BLaER1 (cell line): Measurements from ENCODE around the gene SFMBT1.

Experiments
- H3K27ac ChIP-seq: shearing (Covaris generic); formaldehyde crosslinking; 2 replicates; pipeline ENCODE4 v1.8.1; 2022
- H3K27me3 ChIP-seq: shearing (Covaris generic); formaldehyde crosslinking; 2 replicates; pipeline ENCODE4 v1.8.1; 2022
- H3K36me3 ChIP-seq: shearing (Covaris generic); formaldehyde crosslinking; 2 replicates; pipeline ENCODE4 v1.8.1; 2022
- H3K4me1 ChIP-seq: shearing (Covaris generic); formaldehyde crosslinking; 2 replicates; pipeline ENCODE4 v1.8.1; 2022
- H3K4me2 ChIP-seq: shearing (Covaris generic); formaldehyde crosslinking; 2 replicates; pipeline ENCODE4 v1.8.1; 2022
- H3K4me3 ChIP-seq: shearing (Covaris generic); formaldehyde crosslinking; 2 replicates; pipeline ENCODE4 v1.8.1; 2022
- H3K9ac ChIP-seq: shearing (Covaris generic); formaldehyde crosslinking; 2 replicates; pipeline ENCODE4 v1.8.1; 2022
- H3K9me3 ChIP-seq: shearing (Covaris generic); formaldehyde crosslinking; 2 replicates; pipeline ENCODE4 v1.8.1; 2022
- H4K20me1 ChIP-seq: shearing (Covaris generic); formaldehyde crosslinking; 2 replicates; pipeline ENCODE4 v1.8.1; 2022
- Cebpa-rat ChIP-seq: shearing (Covaris generic); IDR thresholded peaks from 2 replicates; pipeline ENCODE4 v1.8.1; 2022

SFMBT1 gene

GRCh38 chr3:52892625-52893311 lies 153.1 kb downstream of the SFMBT1 start:
- Histone ChIP-seq H3K36me3 (peaks cover 28% of the 10 kb centered on the region), H3K9ac (peak overlapping the region; percentile 12; the same call in 1 of the 2 replicates), H3K27ac (no peak overlapping the region), H3K27me3 (no peaks in the 10 kb centered on the region; the same call in 1 of the 2 replicates), H3K4me3 (no peak overlapping the region), H4K20me1 (peaks cover 81% of the 10 kb centered on the region), H3K4me1 (peaks cover 62% of the 10 kb centered on the region), H3K9me3 (no peaks in the 10 kb centered on the region), H3K4me2 (peak overlapping the region; percentile 40)
- TF ChIP-seq Cebpa-rat, result no peak

GRCh38 chr3:52892290-52892624 lies 153.6 kb downstream of the SFMBT1 start:
- Histone ChIP-seq H3K4me1 (peaks cover 60% of the 10 kb centered on the region), H3K27me3 (no peaks in the 10 kb centered on the region; the same call in 1 of the 2 replicates), H3K36me3 (peaks cover 28% of the 10 kb centered on the region), H3K4me2 (peak overlapping the region; percentile 40; the same call in 1 of the 2 replicates), H3K27ac (no peak overlapping the region), H4K20me1 (peaks cover 86% of the 10 kb centered on the region), H3K9ac (no peak overlapping the region), H3K9me3 (no peaks in the 10 kb centered on the region), H3K4me3 (no peak overlapping the region)
- no peak for TF ChIP-seq Cebpa-rat

DNA sequence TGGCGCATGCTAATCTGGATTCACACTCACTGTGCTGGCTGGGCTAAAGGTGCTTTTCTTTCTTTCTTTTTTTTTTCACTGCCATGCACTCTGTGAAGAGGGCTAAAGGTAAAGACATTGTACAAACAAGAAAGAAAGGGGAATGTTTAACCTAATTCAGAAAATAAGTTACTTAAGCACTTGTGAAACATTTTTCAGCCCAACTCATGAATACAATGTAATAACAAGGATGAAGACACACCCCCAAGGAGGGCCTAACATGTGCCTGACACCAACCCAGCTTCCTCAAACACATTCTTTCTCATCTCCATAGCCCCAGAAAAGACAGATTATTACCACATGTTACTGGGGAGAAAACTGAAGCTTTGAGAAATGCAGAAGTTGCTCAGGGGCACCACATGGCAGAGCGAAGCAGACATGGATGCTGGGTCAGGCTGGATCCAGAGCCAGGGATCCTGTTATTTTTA lies 154.2 kb downstream of the SFMBT1 start:
- Histone ChIP-seq H3K27ac (no peak overlapping the region), H3K27me3 (no peaks in the 10 kb centered on the region; the same call in 1 of the 2 replicates), H3K9ac (no peak overlapping the region), H3K9me3 (no peaks in the 10 kb centered on the region), H3K4me2 (peak overlapping the region; percentile 40; the same call in 1 of the 2 replicates), H4K20me1 (peaks cover 88% of the 10 kb centered on the region), H3K36me3 (peaks cover 31% of the 10 kb centered on the region), H3K4me1 (peaks cover 57% of the 10 kb centered on the region), H3K4me3 (no peak overlapping the region)
- TF ChIP-seq Cebpa-rat, result no peak

- Histone ChIP-seq H4K20me1 (peaks cover 88% of the 10 kb centered on the region), H3K36me3 (peaks cover 36% of the 10 kb centered on the region), H3K4me1 (peaks cover 52% of the 10 kb centered on the region), H3K4me3 (no peak overlapping the region), H3K9ac (no peak overlapping the region), H3K27me3 (no peaks in the 10 kb centered on the region; the same call in 1 of the 2 replicates), H3K4me2 (no peak overlapping the region), H3K9me3 (peaks cover 1% of the 10 kb centered on the region; the same call in 1 of the 2 replicates), H3K27ac (no peak overlapping the region)
- no peak for TF ChIP-seq Cebpa-rat
These were observed 154.7 kb downstream of the SFMBT1 start for GRCh38 chr3:52891164-52891563.

- no peak overlapping the region for H3K9ac ChIP-seq
- no peak overlapping the region for H3K27ac ChIP-seq
- H3K4me2 ChIP-seq, result no peak overlapping the region
- H3K9me3 ChIP-seq, result peaks cover 5% of the 10 kb centered on the region
- peaks cover 40% of the 10 kb centered on the region for H3K36me3 ChIP-seq
- TF ChIP-seq Cebpa-rat, result no peak
- H3K4me3 ChIP-seq, result no peak overlapping the region
- H3K4me1 ChIP-seq, result peaks cover 48% of the 10 kb centered on the region
- peaks cover 85% of the 10 kb centered on the region for H4K20me1 ChIP-seq
- H3K27me3 ChIP-seq, result no peaks in the 10 kb centered on the region; the same call in 1 of the 2 replicates
These were observed 155.1 kb downstream of the SFMBT1 start for GRCh38 chr3:52890735-52891134.

DNA sequence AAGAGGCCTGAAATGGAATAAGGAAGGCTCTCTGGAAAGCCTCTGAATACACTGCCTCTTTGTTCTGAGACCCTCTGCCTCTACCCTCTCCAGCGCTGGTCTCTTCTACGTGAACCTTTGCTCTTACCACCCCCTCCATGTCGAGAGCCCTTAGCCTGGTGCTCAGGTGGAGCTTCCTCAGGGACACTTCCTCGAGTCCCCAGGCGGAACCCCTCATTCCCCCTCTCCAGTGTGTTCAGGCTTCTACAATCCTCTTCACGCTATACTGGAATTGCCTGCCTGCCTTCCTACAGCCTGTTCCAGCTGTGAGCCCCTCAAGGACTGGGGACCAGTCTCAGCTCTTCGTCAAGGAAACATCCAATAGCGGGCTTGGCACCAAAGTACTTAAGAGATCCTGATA lies 156.0 kb downstream of the SFMBT1 start:
- peaks cover 14% of the 10 kb centered on the region for H3K9me3 ChIP-seq
- no peaks in the 10 kb centered on the region; the same call in 1 of the 2 replicates for H3K27me3 ChIP-seq
- no peak overlapping the region for H3K4me3 ChIP-seq
- peaks cover 76% of the 10 kb centered on the region for H4K20me1 ChIP-seq
- no peak overlapping the region for H3K9ac ChIP-seq
- no peak overlapping the region for H3K4me2 ChIP-seq
- TF ChIP-seq Cebpa-rat, result no peak
- peaks cover 40% of the 10 kb centered on the region for H3K4me1 ChIP-seq
- peaks cover 43% of the 10 kb centered on the region for H3K36me3 ChIP-seq
- no peak overlapping the region for H3K27ac ChIP-seq

- Histone ChIP-seq H3K27me3 (no peaks in the 10 kb centered on the region; the same call in 1 of the 2 replicates), H3K9me3 (peaks cover 22% of the 10 kb centered on the region), H3K36me3 (peaks cover 53% of the 10 kb centered on the region), H3K4me1 (peaks cover 12% of the 10 kb centered on the region), H3K27ac (no peak overlapping the region), H3K4me2 (no peak overlapping the region), H3K9ac (no peak overlapping the region), H3K4me3 (no peak overlapping the region), H4K20me1 (peaks cover 64% of the 10 kb centered on the region; the same call in 1 of the 2 replicates)
- no peak for TF ChIP-seq Cebpa-rat
These were observed 158.7 kb downstream of the SFMBT1 start for GRCh38 chr3:52887166-52887565.

GRCh38 chr3:52886049-52886730 lies 159.7 kb downstream of the SFMBT1 start:
- Histone ChIP-seq H3K36me3 (peaks cover 54% of the 10 kb centered on the region), H3K4me2 (no peak overlapping the region), H3K9me3 (peaks cover 22% of the 10 kb centered on the region), H3K4me3 (no peak overlapping the region), H3K27me3 (no peaks in the 10 kb centered on the region; the same call in 1 of the 2 replicates), H3K4me1 (peaks cover 2% of the 10 kb centered on the region), H4K20me1 (peaks cover 66% of the 10 kb centered on the region; the same call in 1 of the 2 replicates), H3K9ac (no peak overlapping the region), H3K27ac (no peak overlapping the region)
- no peak for TF ChIP-seq Cebpa-rat

GRCh38 chr3:52882377-52882776 lies 163.5 kb downstream of the SFMBT1 start:
- Histone ChIP-seq H4K20me1 (peaks cover 52% of the 10 kb centered on the region; the same call in 1 of the 2 replicates), H3K4me1 (no peaks in the 10 kb centered on the region), H3K27ac (no peak overlapping the region), H3K9ac (no peak overlapping the region), H3K4me2 (no peak overlapping the region), H3K36me3 (peaks cover 62% of the 10 kb centered on the region), H3K9me3 (peaks cover 22% of the 10 kb centered on the region), H3K27me3 (no peaks in the 10 kb centered on the region), H3K4me3 (no peak overlapping the region)
- TF ChIP-seq Cebpa-rat, result no peak

DNA sequence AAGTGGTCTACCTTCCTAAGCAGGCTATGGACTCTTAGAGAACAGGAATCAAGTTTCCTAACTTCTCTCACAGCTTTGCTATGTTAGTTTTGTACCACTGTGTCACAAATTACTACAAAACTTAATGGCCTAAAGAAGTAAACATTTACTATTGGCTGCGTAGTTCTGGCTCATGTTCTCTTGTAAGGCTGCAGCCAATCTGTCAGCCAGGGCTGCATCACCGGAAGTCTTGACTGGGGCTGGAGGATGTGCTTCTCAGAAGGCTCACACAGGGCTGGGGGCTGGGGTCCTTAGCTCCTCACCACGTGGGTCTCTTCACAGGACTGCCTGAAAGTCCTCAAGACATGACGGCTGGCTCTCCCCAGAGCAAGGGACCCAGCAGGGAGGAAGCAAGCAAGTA lies 164.0 kb downstream of the SFMBT1 start:
- Histone ChIP-seq H3K36me3 (peaks cover 66% of the 10 kb centered on the region), H3K4me1 (no peaks in the 10 kb centered on the region)

More for the DNA sequence above, 164.0 kb downstream of the SFMBT1 start:
- no peaks in the 10 kb centered on the region for H3K27me3 ChIP-seq
- no peak overlapping the region for H3K4me2 ChIP-seq
- no peak overlapping the region for H3K27ac ChIP-seq
- H3K4me3 ChIP-seq, result no peak overlapping the region
- H4K20me1 ChIP-seq, result peaks cover 52% of the 10 kb centered on the region; the same call in 1 of the 2 replicates
- no peak for TF ChIP-seq Cebpa-rat
- no peak overlapping the region for H3K9ac ChIP-seq
- peaks cover 22% of the 10 kb centered on the region for H3K9me3 ChIP-seq
